ENCODE measurements around the gene PTPRE.

PTPRE gene

GRCh38 chr10:128064108-128064969, 157.4 kb downstream of the PTPRE start:
- DNase-seq: no peak

GRCh38 chr10:128064970-128065580, 158.2 kb downstream of the PTPRE start:
- DNase-seq: no peak

GRCh38 chr10:128065881-128066534, 159.1 kb downstream of the PTPRE start:
- DNase-seq: no peak

- no peak for DNase-seq
Observed at GRCh38 chr10:128066870-128067382, 160.0 kb downstream of the PTPRE start.

GRCh38 chr10:128067691-128068397, 160.9 kb downstream of the PTPRE start:
- DNase-seq: no peak

GRCh38 chr10:128068398-128069285, 161.7 kb downstream of the PTPRE start:
- no peak for DNase-seq

GRCh38 chr10:128069351-128070051, 162.6 kb downstream of the PTPRE start:
- peak; percentile 62 for DNase-seq

- no peak for DNase-seq
Observed at GRCh38 chr10:128070161-128070560, 163.3 kb downstream of the PTPRE start.

GRCh38 chr10:128070721-128071416, 164.0 kb downstream of the PTPRE start:
- no peak for DNase-seq

- DNase-seq: no peak
Observed at GRCh38 chr10:128071417-128071782, 164.5 kb downstream of the PTPRE start.

- no peak for DNase-seq
Observed at GRCh38 chr10:128072046-128072445, 165.1 kb downstream of the PTPRE start.

GRCh38 chr10:128072941-128073645, 166.2 kb downstream of the PTPRE start:
- no peak for DNase-seq

GRCh38 chr10:128073890-128074289, 167.0 kb downstream of the PTPRE start:
- no peak for DNase-seq

GRCh38 chr10:128074589-128074988, 167.7 kb downstream of the PTPRE start:
- no peak for DNase-seq

GRCh38 chr10:128077155-128077875, 170.4 kb downstream of the PTPRE start:
- no peak for DNase-seq

GRCh38 chr10:128078136-128078969, 171.4 kb downstream of the PTPRE start:
- peak; percentile 5 for DNase-seq

GRCh38 chr10:128080231-128080630, 173.3 kb downstream of the PTPRE start:
- peak; percentile 1 for DNase-seq

- no peak for DNase-seq
Observed at GRCh38 chr10:128080641-128081040, 173.7 kb downstream of the PTPRE start.
